HCT116 (cell line): ENCODE data around the gene ROCK2. TPM values are rescaled to one million over a fixed set of nuclear protein-coding genes. Genes with fewer than 3 reads are reported as not detected.

Experiments used
- ATAC-seq: fragments of 200-7000 bp; cut with Tn5 transposase; 2 replicates; pipeline ENCODE4 v1.9.1; 2020; ENCODE audit warnings: mild to moderate bottlenecking, moderate library complexity
- BruUV-seq: library from RNA; stranded (reverse); fragments of 400-500 nt; replicated peaks from 2 replicates; lab custom pipeline; 2021; lab: Mats Ljungman, UMichigan
- CTCF ChIA-PET: fragments of 300-600 bp; sonication (Branson Sonifier 250); formaldehyde crosslinking; loops from one replicate; lab custom pipeline; 2021; ENCODE audit warnings: antibody characterized with exemption; lab: Charles Lee
- POLR2A ChIA-PET: fragments of 300-600, 350-600 bp; sonication (Branson Sonifier 250); formaldehyde crosslinking; loops from one replicate; lab custom pipeline; 2021; ENCODE audit warnings: antibody characterized with exemption; lab: Charles Lee
- RAD21 ChIA-PET, 2 experiments: fragments of 300-600 bp; sonication (Branson Sonifier 250); formaldehyde crosslinking; loops; one replicate each; lab custom pipeline; 2023; ENCODE audit warnings: low total read pairs in 2 of 2; ENCODE audit not compliant: uncharacterized antibody in 2 of 2, unreplicated experiment in 2 of 2, low non-redundant PET in 1 of 2; lab: Charles Lee
- DNase-seq: peaks from one replicate; pipeline ENCODE4 v3.0.0-alpha.2; 2010; ENCODE audit warnings: low read depth, low spot score
- H2AFZ ChIP-seq: fragments of 200-600 bp; shearing (Covaris generic), sonication (generic); 2 replicates; pipeline ENCODE4 v1.6.1; 2017; ENCODE audit warnings: low read depth, mixed run types, mixed read lengths, antibody characterized with exemption, low read length; ENCODE audit not compliant: poor library complexity, severe bottlenecking
- H3K27ac ChIP-seq: 2 replicates; pipeline ENCODE4 v1.5.1; 2012; ENCODE audit warnings: low read depth, low read length
- H3K27me3 ChIP-seq: fragments of 200-600 bp; sonication (generic); 2 replicates; pipeline ENCODE4 v1.6.1; 2016; ENCODE audit warnings: mixed run types, low read length, mixed read lengths; ENCODE audit not compliant: insufficient read depth
- H3K36me3 ChIP-seq, 2 experiments: fragments of 200-500 bp in 1 of 2; fragments of 200-600 bp in 1 of 2; sonication (Bioruptor generic) in 1 of 2; sonication (generic) in 1 of 2; 2 replicates each; pipeline versions ENCODE4 v1.5.1 to v1.6.1; 2014 to 2016; ENCODE audit warnings: low read length in 2 of 2, inconsistent platforms in 1 of 2, mixed read lengths in 1 of 2, mixed run types in 1 of 2; ENCODE audit not compliant: insufficient read depth in 2 of 2, control insufficient read depth in 1 of 2
- H3K4me1 ChIP-seq, 2 experiments: fragments of 200-600 bp in 1 of 2; sonication (generic) in 1 of 2; 2 replicates each; pipeline versions ENCODE4 v1.5.1 to v1.6.1; 2012 to 2017; ENCODE audit warnings: low read length in 2 of 2, inconsistent platforms in 1 of 2, mild to moderate bottlenecking in 1 of 2, mixed read lengths in 1 of 2, mixed run types in 1 of 2, moderate library complexity in 1 of 2; ENCODE audit not compliant: insufficient read depth in 2 of 2, control insufficient read depth in 1 of 2
- H3K4me2 ChIP-seq: fragments of 200-600 bp; sonication (generic); 2 replicates; pipeline ENCODE4 v1.6.1; 2017; ENCODE audit warnings: mixed run types, low read length, mixed read lengths
- H3K4me3 ChIP-seq, 2 experiments: fragments of 200-600 bp in 1 of 2; sonication (generic) in 1 of 2; replicated peaks in 1 of 2; 2 replicates each; pipeline ENCODE4 v1.5.1; 2011 to 2016; ENCODE audit warnings: low read length in 2 of 2, control low read depth in 1 of 2, low read depth in 1 of 2, mild to moderate bottlenecking in 1 of 2, mixed read lengths in 1 of 2, mixed run types in 1 of 2
- H3K79me2 ChIP-seq: fragments of 200-600 bp; sonication (generic); 2 replicates; pipeline ENCODE4 v1.6.1; 2017; ENCODE audit warnings: mild to moderate bottlenecking, mixed run types, low read length, moderate library complexity, mixed read lengths; ENCODE audit not compliant: insufficient read depth
- H3K9ac ChIP-seq: fragments of 200-600 bp; sonication (generic); 2 replicates; pipeline ENCODE4 v1.6.1; 2016; ENCODE audit warnings: low read length, mixed read lengths
- H3K9me2 ChIP-seq: fragments of 200-600 bp; sonication (generic), shearing (Covaris generic); 2 replicates; pipeline ENCODE4 v1.6.1; 2017; ENCODE audit warnings: mixed run types, mild to moderate bottlenecking, moderate library complexity; ENCODE audit not compliant: insufficient read depth
- H3K9me3 ChIP-seq, 2 experiments: fragments of 200-500 bp in 1 of 2; fragments of 200-600 bp in 1 of 2; sonication (Bioruptor generic) in 1 of 2; sonication (generic) in 1 of 2; 2 replicates each; pipeline ENCODE4 v1.6.1; 2014 to 2017; ENCODE audit warnings: low read length in 2 of 2, mixed read lengths in 2 of 2, inconsistent platforms in 1 of 2, low read depth in 1 of 2, mild to moderate bottlenecking in 1 of 2, mixed run types in 1 of 2, moderate library complexity in 1 of 2; ENCODE audit not compliant: control insufficient read depth in 1 of 2, insufficient read depth in 1 of 2
- H4K20me1 ChIP-seq: fragments of 200-600 bp; sonication (generic), shearing (Covaris generic); 2 replicates; pipeline ENCODE4 v1.6.1; 2017; ENCODE audit warnings: mixed run types, mild to moderate bottlenecking, moderate library complexity; ENCODE audit not compliant: insufficient read depth
- ELF1 ChIP-seq: IDR thresholded peaks from 2 replicates; pipeline ENCODE4 v1.6.1; 2012; ENCODE audit warnings: low read depth, borderline replicate concordance
- EZH2 ChIP-seq: fragments of 200-600 bp; sonication (generic); IDR thresholded peaks from 2 replicates; pipeline ENCODE4 v1.6.1; 2017; ENCODE audit warnings: antibody characterized with exemption, mixed run types
- EZH2phosphoT487 ChIP-seq: fragments of 200-600 bp; IDR thresholded peaks from 2 replicates; pipeline ENCODE4 v1.6.1; 2018; ENCODE audit warnings: antibody characterized with exemption, borderline replicate concordance
- FOSL1 ChIP-seq: IDR thresholded peaks from 2 replicates; pipeline ENCODE4 v1.6.1; 2012; ENCODE audit warnings: low read depth
- JUND ChIP-seq: IDR thresholded peaks from 2 replicates; pipeline ENCODE4 v1.6.1; 2012
- POLR2A ChIP-seq: IDR thresholded peaks from 2 replicates; pipeline ENCODE4 v1.7.0; 2011; ENCODE audit warnings: borderline replicate concordance; ENCODE audit not compliant: insufficient read depth, insufficient read length; ENCODE audit errors: extremely low read depth
- SIN3A ChIP-seq: IDR thresholded peaks from 2 replicates; pipeline ENCODE4 v1.6.1; 2012; ENCODE audit warnings: low read depth
- SRF ChIP-seq: IDR thresholded peaks from 2 replicates; pipeline ENCODE4 v1.6.1; 2012; ENCODE audit warnings: low read depth
- TCF7L2 ChIP-seq: IDR thresholded peaks from 2 replicates; pipeline ENCODE4 v1.7.0; 2011; ENCODE audit warnings: borderline replicate concordance, inconsistent platforms; ENCODE audit not compliant: insufficient read depth, insufficient read length; ENCODE audit errors: extremely low read depth
- YY1 ChIP-seq: IDR thresholded peaks from 2 replicates; pipeline ENCODE4 v1.6.1; 2011; ENCODE audit warnings: low read length, low read depth, moderate library complexity, mild to moderate bottlenecking; ENCODE audit not compliant: insufficient replicate concordance; ENCODE audit errors: extremely low read depth
- ZFX ChIP-seq: fragments of 450-650 bp; IDR thresholded peaks from 2 replicates; pipeline ENCODE4 v1.6.1; 2017
- intact Hi-C: fragments of 100-400 bp; cut with micrococcal nuclease; formaldehyde crosslinking; loops from 2 replicates; pipeline ENCODE4 v1.10.0; 2022
- total RNA-seq: library from RNA; stranded (reverse); gene quantifications from one replicate; pipeline ENCODE4 v1.2.1, GENCODE V29; 2021; ENCODE audit not compliant: unreplicated experiment
- TF ChIP-seq, protein P1 (sequence below): IDR thresholded peaks from 2 replicates; pipeline ENCODE4 v1.6.1; 2011; ENCODE audit warnings: mild to moderate bottlenecking, low read length, moderate library complexity; ENCODE audit not compliant: insufficient replicate concordance; ENCODE audit errors: extremely low read depth
- TF ChIP-seq, protein P2 (sequence below): IDR thresholded peaks from 2 replicates; pipeline ENCODE4 v1.6.1; 2012

The ROCK2 gene
- total RNA-seq, 1 experiment from 2014 or later = 48.0 TPM

DNA sequence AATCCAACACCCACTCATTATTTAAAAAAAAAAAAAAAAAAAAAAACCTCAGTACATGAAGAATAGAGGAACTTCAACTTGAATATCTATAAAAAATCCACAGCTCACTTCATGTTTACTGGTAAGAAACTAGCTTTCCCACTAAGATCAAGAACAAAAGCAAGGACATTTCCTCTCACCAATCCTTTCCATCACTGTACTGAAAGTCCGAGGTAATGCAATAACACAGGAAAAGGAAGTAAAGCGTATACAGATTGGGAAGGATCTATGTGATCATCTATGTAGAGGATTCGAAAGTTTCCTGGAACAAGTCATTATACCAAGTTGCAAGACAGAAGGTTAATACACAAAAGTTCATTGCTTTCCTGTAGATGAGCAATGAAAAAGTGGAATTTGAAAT, 63.2 kb downstream of the ROCK2 start:
- Histone ChIP-seq H3K36me3 (peaks cover 3 to 7% of the 10 kb centered on the region in 2 experiments; a peak in 1 of 4 replicates), H2AFZ (no peak overlapping the region), H3K9ac (no peak overlapping the region), H3K79me2 (peaks cover 54% of the 10 kb centered on the region), H3K4me1 (no peaks in the 10 kb centered on the region), H4K20me1 (peaks cover 10% of the 10 kb centered on the region), H3K27ac (no peak overlapping the region), H3K9me3 (no peaks in the 10 kb centered on the region), H3K4me2 (no peak overlapping the region), H3K9me2 (no peaks in the 10 kb centered on the region), H3K4me3 (no peak overlapping the region), H3K27me3 (no peaks in the 10 kb centered on the region)
- intact Hi-C loops = no loop called here
- RAD21 ChIA-PET = no interaction called here
- no TSS peak for BruUV-seq
- POLR2A ChIA-PET = no interaction called here
- DNase-seq (no peak), ATAC-seq (no peak)
- TF ChIP-seq, protein P1, sequence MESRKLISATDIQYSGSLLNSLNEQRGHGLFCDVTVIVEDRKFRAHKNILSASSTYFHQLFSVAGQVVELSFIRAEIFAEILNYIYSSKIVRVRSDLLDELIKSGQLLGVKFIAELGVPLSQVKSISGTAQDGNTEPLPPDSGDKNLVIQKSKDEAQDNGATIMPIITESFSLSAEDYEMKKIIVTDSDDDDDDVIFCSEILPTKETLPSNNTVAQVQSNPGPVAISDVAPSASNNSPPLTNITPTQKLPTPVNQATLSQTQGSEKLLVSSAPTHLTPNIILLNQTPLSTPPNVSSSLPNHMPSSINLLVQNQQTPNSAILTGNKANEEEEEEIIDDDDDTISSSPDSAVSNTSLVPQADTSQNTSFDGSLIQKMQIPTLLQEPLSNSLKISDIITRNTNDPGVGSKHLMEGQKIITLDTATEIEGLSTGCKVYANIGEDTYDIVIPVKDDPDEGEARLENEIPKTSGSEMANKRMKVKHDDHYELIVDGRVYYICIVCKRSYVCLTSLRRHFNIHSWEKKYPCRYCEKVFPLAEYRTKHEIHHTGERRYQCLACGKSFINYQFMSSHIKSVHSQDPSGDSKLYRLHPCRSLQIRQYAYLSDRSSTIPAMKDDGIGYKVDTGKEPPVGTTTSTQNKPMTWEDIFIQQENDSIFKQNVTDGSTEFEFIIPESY = no peak
- TF ChIP-seq ELF1 = no peak
- TF ChIP-seq ZFX = no peak
- TF ChIP-seq, protein P2, sequence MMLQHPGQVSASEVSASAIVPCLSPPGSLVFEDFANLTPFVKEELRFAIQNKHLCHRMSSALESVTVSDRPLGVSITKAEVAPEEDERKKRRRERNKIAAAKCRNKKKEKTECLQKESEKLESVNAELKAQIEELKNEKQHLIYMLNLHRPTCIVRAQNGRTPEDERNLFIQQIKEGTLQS = no peak
- no peak for TF ChIP-seq JUND
- no peak for TF ChIP-seq YY1
- no peak for TF ChIP-seq EZH2
- TF ChIP-seq SRF = no peak
- CTCF ChIA-PET = no interaction called here

DNA sequence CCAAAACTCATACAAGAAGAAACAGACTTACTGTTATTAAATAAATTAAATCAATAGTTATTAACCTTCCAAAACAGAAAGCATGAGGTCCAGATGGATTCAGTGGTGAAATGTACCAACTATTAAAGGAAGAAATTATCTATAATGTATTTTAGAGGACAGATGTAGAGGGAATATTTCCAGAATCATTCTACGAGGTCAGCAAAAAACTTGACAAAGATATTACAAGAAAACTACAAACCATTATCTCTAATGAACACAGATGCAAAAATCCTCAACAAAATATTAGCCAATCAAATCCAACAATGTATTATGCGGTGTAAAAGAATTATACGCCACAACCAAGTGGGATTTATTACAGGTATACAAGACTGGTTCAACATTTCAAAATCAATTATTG, 63.7 kb downstream of the ROCK2 start:
- POLR2A ChIA-PET = no interaction called here
- DNase-seq = no peak
- no peak for TF ChIP-seq EZH2phosphoT487
- no peak for TF ChIP-seq YY1
- no peak for TF ChIP-seq ELF1
- no peak for TF ChIP-seq TCF7L2
- TF ChIP-seq SIN3A = no peak
- TF ChIP-seq EZH2 = no peak
- TF ChIP-seq FOSL1 = no peak
- TF ChIP-seq ZFX = no peak
- TF ChIP-seq JUND = no peak
- TF ChIP-seq POLR2A = no peak
- TF ChIP-seq, all 23 proteins: peak for 0

More for the DNA sequence above, 63.7 kb downstream of the ROCK2 start:
- CTCF ChIA-PET = no interaction called here
- intact Hi-C loops = no loop called here
- H3K36me3 ChIP-seq = peaks cover 3 to 7% of the 10 kb centered on the region in 2 experiments; a peak in 1 of 4 replicates
- H3K9me2 ChIP-seq = no peaks in the 10 kb centered on the region
- no peak overlapping the region for H3K9ac ChIP-seq
- no peak overlapping the region for H3K4me3 ChIP-seq
- H3K4me2 ChIP-seq = no peak overlapping the region
- H4K20me1 ChIP-seq = peaks cover 10% of the 10 kb centered on the region
- H3K9me3 ChIP-seq = no peaks in the 10 kb centered on the region
- H3K27me3 ChIP-seq = no peaks in the 10 kb centered on the region
- no peaks in the 10 kb centered on the region for H3K4me1 ChIP-seq
- no peak for ATAC-seq
- RAD21 ChIA-PET = no interaction called here
- H3K79me2 ChIP-seq = peaks cover 54% of the 10 kb centered on the region
- no peak overlapping the region for H3K27ac ChIP-seq
- H2AFZ ChIP-seq = no peak overlapping the region
- BruUV-seq = no TSS peak
